Stimulated activated naive CD4-positive, alpha-beta T cell treated with Interleukin-2 at 50 U/mL for 16 hours (primary cell): ENCODE data around the gene ELL2.
A peak's percentile ranks its signal among the peaks of the same experiment; 100 is the strongest.

Source experiments
- DNase-seq: peaks from one replicate; lab custom pipeline; 2025; lab: John Stamatoyannopoulos, UW

The ELL2 gene

DNA sequence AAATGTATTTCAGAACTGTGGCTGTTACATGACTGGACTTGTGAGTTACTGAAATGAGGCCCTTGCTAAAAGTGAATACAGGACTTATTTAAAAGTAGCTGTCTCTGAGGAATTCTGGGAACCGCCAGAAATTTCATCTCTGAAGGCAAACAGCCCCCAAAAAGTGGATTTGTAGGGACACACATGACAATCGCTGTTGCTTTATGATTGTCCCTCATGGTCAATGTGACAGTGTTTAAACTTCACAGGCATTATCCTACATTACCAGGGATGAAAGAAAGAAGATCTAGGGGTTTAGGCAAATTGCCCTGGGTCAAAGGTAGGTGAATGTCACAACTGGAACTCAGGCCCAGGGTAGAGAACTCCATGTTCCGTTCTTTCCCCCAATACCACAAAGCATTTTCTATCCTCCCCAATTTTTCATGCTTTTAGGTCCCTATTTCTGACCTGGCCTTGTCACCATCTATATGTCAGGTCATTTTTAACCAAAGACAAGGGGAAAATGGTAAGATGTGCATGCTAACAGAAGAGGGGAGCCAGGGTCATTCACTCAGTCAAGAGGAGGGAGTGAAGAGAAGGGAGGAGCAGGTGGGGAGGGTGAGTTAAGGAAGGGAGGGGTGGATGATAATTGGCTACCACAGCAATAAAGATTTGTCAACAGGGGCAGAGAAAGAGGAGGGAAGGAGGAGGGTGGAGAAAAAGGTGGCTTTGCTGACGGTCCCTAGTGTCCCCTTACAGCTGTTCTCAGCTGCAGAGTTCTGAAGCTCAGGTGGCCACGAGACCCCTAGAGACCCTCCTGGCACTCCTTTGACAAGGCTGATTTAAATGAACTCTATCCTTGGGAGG lies 81.3 kb downstream of the ELL2 start:
- no peak for DNase-seq

DNA sequence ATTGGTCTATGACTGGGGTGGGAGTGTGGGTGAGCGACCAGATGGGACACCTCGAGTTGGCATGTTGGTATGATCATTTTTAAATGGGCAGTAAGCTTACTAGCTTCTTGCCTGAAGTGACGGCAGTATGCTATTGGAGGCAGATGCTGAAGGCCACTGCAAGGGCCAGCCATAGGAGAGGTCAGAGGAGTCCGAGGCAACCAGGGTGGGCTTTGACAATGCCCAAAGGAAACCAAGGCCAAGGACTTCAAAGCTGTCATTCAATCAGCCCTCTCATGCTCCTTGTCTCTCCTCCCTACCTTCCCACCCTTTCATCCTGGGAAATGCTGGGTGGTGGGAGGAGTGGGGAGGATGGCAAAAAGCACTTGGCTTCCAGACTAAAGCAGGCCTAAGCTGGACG lies 82.0 kb downstream of the ELL2 start:
- no peak for DNase-seq

DNA sequence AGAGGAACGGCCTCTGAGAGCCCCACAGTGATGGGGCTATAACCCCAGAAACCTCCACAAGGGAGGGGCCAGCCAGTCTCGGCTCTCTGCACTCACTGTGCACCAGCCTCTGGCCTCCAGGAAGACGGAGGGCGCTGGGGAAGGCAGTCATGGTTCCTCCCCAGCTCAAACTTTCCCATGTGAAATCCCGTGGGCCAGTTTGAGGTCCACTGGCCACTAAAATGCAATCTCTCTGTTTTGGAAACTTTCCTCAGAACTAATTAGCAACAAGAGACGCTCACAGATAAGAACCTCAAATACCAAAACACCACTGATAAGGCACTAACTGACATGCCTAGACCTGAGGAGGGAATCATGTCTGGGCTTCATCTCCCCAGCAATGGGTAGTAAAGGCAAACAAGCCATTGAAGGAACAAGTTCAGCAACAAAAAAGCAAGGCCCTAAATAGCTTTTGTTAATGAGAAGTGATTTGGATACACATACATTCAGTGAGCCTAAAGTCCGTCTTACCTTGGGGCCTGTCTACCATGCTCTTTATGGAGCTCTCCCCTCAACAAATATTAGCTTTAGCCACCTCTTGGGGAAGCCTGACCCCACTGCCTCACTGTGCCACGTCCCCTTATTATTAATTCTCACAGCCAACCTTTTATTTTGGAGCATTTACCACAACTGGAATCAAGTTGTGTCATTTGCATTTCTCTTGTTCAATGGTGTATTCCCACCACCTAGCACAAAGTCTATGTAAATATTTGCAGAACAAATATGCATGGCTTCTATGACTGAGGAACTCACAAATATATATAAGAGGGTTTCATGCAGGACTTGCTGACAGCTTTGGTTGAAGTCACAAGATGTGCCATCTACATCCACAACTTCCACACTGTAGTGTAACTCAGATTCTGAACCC lies 83.0 kb downstream of the ELL2 start:
- DNase-seq: no peak

DNA sequence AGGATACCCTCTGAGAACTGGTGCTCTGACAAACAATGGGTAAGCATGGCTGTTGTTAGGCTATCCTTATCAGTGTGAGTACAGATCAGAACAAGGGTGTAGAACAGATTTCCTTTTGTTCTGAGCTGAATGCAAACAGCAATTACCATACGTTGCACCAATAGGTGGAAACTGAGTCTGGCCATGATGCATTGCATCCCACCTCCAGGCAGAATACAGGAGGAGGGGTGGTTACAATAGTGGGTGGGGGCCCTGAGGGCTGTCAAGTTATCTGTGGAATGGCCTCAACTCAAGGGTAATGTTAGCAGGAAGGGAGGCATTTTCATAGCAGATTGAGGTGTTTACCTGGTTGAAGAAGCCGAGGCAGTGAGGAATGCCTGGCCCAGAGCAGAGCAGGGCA lies 84.9 kb downstream of the ELL2 start:
- DNase-seq: no peak

DNA sequence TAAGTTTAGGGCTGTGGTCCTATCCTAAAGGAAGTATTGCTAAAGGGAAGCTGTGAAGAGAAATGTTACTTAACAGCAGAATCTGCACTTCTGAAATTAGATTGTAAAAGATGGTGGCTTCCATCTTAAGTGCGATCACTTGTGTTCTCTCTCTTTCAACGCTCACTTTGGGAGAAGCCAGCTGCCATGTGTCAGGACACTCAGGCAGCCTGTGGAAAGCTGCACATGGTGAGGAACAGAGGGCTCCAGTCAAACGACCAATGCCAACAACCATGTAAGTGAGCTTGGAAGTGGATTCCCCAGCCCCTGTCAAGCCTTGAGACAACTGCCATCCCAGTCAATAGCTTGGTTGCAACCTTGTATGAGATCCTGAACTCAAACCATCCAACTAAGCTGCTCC lies 87.4 kb downstream of the ELL2 start:
- DNase-seq: no peak

DNA sequence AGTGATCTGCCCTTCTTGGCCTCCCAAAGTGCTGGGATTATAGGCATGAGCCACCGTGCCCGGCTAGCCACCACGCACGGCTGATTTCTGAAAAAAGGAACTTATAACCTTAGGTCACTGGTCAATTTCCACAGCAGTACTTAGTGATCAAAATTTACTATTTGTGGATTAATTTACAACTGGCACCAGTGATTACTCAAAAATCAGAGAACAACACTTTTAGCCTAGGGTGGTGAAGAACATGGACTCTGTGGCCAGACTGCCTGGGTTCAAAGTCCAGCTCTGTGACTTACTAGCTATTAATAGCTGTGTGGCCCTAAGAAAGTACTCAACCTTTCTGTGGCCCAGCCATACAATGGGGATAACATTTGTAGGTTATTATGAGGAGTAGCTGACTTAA lies 88.3 kb downstream of the ELL2 start:
- DNase-seq: no peak

DNA sequence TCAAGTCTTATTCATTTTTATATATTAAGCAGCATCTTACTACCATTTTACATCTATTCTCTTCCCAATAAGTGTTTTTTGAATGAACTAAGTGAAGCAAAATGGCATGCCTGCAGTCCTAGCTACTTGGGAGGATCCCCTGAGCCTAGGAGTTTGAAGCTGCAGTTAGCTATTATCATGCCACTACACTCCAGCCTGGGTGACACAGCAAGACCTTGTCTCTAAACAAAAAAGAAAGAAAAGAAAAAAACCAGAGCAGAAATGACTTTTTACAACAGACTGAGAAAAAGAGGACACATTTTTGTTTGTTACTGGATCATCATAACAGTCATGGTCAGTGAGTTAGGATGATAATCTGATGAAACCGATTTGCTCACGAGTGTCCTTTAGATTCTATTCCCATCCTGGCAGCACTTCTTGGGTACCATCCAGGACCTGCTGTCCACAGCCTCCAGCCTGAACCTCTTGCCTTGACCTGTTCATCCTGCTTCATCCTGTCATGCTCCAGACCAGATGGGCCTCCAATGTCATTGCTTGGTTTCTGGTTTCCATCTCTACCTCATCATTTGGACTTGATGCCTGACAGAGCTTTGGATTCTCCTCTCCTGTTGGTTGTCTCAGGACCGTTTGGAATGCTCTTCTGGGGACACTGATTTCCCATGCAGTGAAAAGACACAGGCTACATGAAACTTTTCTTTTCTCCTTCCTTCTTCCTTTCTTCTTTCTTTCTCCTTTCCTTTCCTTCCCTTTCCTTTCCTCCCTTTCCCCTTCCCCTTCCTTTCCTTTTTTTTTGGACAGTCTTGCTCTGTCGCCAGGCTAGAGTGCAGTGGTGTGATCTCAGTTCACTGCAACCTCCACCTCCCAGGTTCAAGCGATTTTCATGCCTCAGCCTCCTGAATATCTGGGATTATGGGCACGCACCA lies 89.0 kb downstream of the ELL2 start:
- DNase-seq: no peak

DNA sequence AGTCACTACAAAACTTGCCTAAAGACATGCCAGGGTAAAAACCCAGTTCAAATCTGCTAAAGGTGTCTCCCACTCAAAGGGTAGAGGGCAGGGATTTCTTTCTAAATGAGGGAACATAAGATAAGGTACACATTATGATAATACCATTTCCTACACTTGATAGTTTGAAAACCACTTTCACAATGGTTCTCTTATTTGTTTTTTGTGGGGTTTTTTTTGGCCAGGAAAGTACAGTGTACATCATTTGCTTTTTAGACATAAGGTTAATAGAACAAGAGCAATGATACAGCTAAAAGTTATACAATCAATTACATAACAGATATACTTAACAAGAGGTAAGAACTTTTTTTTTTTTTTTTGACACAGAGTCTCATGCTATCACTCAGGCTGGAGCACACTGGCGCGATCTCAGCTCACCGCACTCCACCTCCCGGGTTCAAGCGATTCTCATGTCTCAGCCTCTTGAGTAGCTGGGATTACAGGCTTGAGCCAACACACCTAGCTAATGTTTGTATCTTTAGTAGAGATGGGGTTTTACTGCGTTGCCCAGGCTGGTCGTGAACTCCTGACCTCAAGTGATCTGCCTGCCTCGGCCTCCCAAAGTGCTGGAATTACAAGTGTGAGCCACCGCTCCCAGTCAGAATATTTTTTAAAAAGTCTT lies 90.4 kb downstream of the ELL2 start:
- no peak for DNase-seq

DNA sequence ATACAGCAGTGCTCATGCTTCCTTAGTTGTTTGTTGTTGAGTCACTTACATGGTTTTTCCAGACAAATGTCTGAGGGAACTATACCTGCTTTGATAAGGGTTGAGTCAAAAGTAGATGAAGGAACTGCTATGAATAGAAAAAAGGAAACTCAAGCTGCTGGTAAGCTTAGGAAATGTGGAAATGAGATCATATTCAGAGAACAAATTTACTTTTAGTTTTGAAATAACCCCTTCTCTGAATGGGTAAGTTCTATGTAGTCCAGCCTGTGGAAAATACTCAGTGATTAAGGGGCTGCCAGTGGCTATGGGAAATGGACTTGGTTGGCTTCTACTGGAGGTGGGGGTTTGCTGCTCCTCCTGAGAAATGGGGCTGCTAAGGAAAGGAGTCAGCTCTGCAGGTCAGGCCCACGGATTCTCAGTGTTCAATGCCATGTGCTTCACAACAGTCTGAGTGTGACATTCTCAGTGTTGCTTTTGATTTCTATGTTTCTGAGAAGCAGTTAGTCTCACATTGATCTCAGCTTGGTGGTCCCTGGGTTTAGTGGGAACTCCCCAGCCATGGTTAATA lies 91.5 kb downstream of the ELL2 start:
- DNase-seq: peak; percentile 64

DNA sequence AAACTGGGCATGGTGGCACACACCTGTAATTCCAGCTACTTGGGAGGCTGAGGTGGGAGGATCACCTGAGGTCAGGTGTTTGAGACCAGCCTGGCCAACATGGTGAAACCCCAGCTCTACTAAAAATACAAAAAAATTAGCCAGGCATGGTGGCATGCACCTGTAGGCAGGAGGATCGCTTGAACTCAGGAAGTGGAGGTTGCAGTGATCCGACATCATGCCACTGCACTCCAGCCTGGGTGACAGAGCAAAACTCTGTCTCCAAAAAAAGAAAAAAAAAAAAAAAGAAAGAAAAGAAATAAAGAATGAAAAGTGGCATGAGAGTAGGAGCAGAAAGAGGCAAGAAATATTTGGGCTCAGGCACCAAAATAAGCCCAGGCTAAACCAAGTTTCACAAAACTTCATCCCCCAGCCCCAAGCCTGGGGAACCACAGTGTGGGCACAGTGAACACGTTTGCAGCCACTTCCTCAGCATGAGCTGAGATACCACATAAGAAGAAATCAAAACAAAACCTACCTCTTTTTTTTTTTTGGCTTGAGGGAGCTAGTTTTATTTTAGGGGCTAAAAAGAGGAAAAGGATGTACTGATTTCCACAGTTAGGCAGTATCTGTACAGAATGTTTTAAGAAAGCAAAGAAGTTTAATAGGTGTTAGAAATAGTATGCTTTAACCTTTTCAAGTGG lies 92.3 kb downstream of the ELL2 start:
- DNase-seq: peak; percentile 36

DNA sequence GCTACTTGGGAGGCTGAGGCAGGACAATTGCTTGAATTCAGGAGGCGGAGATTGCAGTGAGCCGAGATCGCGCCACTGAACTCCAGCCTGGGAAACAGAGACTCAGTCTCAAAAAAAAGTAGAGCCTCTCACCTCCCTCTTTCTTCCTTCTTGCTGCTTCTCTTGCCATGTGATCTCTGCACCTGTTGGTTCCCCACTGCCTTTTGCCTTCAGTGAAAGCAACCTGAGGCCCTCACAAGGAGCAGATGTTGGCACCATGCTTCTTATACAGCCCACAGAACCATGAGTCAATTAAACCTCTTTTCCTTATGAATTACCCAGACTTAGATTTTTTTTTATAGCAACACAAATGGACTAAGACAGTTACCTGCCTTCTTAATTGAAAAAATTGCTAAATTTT lies 93.5 kb downstream of the ELL2 start:
- DNase-seq: no peak

DNA sequence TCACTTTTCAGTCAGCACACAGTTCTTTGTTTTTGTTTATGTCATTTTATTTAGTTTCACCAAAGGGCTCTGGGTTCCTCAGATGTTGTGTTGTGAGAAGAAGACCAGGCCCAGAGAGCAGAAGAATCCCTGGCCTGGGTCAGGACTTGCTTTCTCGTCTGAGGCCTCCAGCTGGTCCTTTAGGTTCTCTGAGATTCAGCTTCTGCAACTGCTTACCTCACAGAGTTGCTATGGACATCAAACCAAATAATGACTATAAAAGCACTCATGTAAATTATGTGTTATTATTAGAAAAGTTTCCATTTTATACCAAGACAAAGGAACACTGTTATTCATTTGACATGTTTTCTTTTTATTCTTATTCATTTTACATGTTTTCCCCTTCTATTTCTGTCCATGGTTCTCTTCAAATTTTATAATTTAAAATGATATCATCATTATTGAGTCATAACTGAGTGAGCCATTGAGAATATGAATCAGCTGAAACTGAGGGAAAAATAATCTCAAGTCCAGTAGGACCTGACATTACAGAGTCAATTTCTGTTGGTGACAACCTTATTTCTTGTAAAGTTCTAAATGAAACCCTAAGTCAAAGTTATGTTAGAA lies 95.1 kb downstream of the ELL2 start:
- no peak for DNase-seq

DNA sequence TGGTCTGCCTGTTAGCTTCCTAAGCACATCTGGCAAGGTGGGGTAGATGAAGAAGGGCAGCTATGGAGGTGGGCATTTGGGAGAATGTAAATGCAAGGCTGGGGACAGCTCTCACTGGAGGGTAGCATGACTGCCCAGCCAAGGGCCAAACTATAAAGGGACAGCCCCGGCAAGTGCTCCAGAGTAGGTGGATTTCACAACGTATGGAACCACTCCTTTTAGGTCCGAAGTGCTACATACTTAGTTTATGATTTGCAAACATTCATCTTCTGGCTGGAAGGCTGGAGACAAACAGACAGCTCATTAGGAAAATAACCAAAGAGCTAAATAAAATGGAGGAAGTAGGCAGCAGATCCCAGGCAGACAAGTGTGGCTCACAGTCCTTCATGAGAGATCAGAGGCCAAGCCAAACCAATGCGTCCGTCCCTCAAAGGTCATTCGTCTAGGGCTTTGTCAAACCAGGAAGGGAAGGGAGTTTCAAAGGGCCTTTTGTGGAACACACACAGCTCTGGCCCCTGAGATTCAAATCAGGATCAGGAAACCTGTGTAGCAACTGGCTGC lies 96.6 kb downstream of the ELL2 start:
- DNase-seq: no peak

DNA sequence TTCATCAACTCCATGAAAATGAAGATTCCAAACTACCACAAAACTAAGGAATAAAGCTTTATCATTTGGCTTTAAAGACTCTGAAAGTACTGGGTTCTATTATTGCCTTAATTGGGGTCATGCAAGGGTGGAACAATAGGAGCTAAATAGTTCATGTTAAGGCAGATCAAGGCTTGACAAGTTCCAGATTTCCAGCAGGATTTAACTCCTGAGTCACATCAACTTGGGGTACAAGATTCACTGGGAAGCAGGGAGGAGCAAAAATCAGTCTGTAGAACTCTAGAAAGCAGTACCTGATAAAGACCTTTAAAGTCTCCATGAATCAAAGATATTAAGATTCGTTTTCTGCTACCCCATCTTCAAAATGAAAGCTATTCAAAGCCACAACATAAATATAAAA lies 97.2 kb downstream of the ELL2 start:
- DNase-seq: no peak

DNA sequence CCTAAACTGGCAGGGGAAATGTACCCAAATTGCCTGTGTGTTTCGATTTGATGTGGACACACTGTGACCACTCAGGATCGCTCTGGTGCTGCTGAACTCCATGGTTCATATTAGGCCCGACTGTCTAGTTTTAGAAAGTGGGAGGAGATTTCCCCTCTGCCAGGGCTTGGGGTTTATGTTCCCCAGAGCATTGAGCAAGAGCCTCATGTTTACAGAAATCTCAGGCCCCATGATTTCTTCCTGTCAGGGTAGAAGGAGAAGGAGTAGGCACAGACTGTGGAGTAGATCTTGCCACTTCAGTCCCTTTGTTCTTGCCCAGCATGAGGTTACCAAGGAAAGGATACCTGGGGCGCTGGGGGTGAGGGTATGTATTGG lies 98.3 kb downstream of the ELL2 start:
- no peak for DNase-seq

DNA sequence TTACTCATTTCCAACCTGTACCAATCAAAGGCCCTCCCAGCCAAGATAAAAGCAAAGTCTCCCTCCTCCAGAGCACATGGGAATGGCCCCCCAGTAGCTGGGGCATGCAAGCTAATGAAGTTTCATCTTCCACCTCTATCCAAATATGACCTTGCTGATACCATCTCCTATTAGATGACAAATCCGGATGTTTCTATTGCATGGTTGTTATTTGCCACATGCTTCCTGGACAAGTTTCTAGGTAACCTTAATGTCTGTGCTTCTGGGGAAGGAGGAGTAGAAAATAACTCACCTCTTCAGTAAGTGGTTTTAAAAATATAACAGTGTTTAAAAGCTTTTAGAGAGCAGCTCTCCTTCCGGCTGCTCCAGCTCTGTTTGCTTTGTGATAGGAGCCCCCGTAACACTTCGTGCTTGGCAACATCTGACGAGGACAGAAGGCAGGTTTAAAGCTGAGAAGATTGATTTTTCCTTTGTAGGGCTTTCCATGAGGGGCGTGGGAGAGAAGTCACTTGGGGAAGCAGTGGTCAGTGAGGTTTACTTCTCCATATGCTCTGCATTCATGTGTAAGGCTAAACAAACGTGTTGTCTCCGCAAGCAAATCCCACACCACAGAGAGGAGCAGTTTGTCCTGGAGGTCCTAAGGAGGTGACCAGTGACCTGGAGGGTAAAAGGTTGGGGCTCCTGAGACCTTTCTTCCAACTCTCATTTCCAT lies 98.8 kb downstream of the ELL2 start:
- DNase-seq: no peak

DNA sequence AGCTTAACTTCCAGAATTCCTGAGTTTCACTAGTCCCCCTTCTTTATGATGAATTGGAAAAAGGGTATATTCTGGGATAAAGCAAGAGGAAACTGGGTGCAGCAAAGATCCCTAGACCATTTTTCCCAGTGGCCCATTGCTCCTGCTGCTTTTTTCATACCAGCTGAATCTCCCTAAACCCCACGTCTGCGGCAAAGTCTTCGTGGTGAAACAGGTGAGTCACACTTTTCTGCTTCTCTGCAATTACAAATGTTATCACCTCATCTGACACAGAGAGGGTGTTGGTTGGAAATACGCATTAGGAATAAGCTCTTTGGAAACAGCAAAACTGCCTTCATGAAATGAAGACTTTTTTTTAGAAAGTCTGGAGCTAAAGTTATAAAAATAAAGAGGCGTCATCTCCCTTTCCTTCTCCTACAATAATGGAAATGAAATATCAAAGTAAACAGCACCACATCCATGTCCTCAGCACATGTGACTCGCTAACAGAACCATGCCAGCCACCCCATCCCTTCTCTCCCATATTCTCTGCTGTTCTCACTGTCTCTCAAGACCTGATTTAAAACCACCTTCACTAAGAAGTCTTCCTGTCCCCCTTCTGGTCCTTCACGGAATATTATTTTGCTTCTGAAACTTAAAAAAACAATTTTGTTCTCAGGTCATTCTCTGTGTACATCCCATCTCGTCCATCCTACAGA lies 99.6 kb downstream of the ELL2 start:
- DNase-seq: no peak

DNA sequence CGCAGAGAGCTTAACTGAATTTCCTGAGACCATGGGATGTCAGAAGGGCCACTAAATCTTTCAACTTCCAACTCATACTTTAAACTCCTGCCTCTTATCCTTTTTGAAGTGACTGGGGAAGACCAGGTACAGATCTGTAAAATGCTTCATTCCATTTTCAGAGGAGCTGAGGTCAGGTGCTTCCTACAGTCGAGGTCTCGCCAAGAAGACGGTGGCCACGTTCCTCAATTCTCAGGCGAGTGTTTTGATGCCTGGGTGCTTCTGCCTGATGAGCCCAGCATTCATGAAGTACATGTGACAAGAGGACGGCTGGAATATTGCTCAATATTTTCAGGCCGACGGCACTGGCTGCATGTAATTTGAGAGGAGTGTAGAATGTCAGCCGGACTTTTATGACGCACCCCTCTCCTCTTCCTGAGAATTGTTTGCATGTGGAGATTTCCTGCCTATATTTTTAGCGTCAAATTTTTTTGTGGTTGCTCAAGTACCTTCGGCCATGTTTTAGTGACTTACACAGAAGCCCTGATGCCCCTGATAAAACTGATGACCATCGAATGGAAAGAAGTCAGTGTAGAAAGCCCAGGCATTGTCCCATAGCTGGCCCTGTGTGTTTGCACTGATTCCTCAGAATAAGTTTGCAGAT lies 100.3 kb downstream of the ELL2 start:
- DNase-seq: no peak
